Breast epithelium (tissue), 4 donors: ENCODE results near the gene ARSK. TPM values are rescaled to one million over a fixed set of nuclear protein-coding genes. Genes with fewer than 3 reads are reported as not detected.
A peak's percentile ranks its signal among the peaks of the same experiment; 100 is the strongest.
"Not testable (repeated sequence)": the region's sequence is repeated elsewhere in the genome, so short reads cannot be mapped to it uniquely, and the experiment has no call there.

Source experiments
- DNase-seq, 2 donors: peaks; one replicate each; pipeline ENCODE4 v3.0.0-alpha.2; 2019; ENCODE audit warnings: low spot score in 2 of 2
- H3K27ac ChIP-seq, 2 donors: fragments of 200-600 bp; sonication (generic) in 1 of 2; one replicate each; pipeline ENCODE4 v1.5.1; 2016 to 2019; ENCODE audit warnings: mild to moderate bottlenecking in 1 of 2
- H3K27me3 ChIP-seq, 2 donors: fragments of 200-600 bp; sonication (generic) in 1 of 2; one replicate each; pipeline versions ENCODE4 v1.5.1 to v1.6.0; 2017 to 2019; ENCODE audit warnings: control low read depth in 1 of 2, mild to moderate bottlenecking in 1 of 2
- H3K36me3 ChIP-seq: fragments of 200-600 bp; one replicate; pipeline ENCODE4 v1.5.1; 2019
- H3K4me1 ChIP-seq, 2 donors: fragments of 200-600 bp; sonication (generic); one replicate each; pipeline ENCODE4 v1.5.1; 2016 to 2019; ENCODE audit warnings: control low read depth in 1 of 2
- H3K4me3 ChIP-seq, 3 donors: fragments of 200-600 bp; sonication (generic); 1 replicate in 2 of 3; 2 replicates in 1 of 3; pipeline ENCODE4 v1.5.1; 2016 to 2019; ENCODE audit warnings: mild to moderate bottlenecking in 3 of 3, moderate library complexity in 2 of 3
- H3K9me3 ChIP-seq, 2 donors: fragments of 200-600 bp; sonication (generic) in 1 of 2; one replicate each; pipeline ENCODE4 v1.5.1; 2016 to 2019; ENCODE audit warnings: control low read depth in 1 of 2
- POLR2A ChIP-seq: fragments of 450-650 bp; IDR thresholded peaks from one replicate; pipeline ENCODE4 v1.6.1; 2016; ENCODE audit warnings: antibody characterized with exemption, mild to moderate bottlenecking, moderate library complexity
- POLR2AphosphoS5 ChIP-seq, 3 donors: sonication (generic); formaldehyde crosslinking; IDR thresholded peaks; one replicate each; pipeline ENCODE4 v1.6.1; 2017; ENCODE audit warnings: antibody characterized with exemption in 3 of 3
- intact Hi-C: fragments of 100-400 bp; cut with DNase I; formaldehyde crosslinking; loops from one replicate; pipeline ENCODE4 v1.15.1; 2023; ENCODE audit warnings: low total_unique reads
- total RNA-seq, 3 donors: library from RNA; depleted of rRNA; stranded (reverse); fragments of >200 nt; gene quantifications; one replicate each; pipeline ENCODE4 v1.1.0, GENCODE V29; 2016
- TF ChIP-seq, protein P1 (sequence below), 3 donors: fragments of 450-650 bp; IDR thresholded peaks; one replicate each; pipeline ENCODE4 v1.5.1; 2016 to 2017; ENCODE audit warnings: antibody characterized with exemption in 3 of 3, mild to moderate bottlenecking in 3 of 3, moderate library complexity in 3 of 3

The ARSK gene
- total RNA-seq, 3 donors from 2014 or later, result 9.5 to 11.4 (median 10.1) TPM

GRCh38 chr5:95634081-95634480, 79.2 kb downstream of the ARSK start:
- TF ChIP-seq, protein P1, sequence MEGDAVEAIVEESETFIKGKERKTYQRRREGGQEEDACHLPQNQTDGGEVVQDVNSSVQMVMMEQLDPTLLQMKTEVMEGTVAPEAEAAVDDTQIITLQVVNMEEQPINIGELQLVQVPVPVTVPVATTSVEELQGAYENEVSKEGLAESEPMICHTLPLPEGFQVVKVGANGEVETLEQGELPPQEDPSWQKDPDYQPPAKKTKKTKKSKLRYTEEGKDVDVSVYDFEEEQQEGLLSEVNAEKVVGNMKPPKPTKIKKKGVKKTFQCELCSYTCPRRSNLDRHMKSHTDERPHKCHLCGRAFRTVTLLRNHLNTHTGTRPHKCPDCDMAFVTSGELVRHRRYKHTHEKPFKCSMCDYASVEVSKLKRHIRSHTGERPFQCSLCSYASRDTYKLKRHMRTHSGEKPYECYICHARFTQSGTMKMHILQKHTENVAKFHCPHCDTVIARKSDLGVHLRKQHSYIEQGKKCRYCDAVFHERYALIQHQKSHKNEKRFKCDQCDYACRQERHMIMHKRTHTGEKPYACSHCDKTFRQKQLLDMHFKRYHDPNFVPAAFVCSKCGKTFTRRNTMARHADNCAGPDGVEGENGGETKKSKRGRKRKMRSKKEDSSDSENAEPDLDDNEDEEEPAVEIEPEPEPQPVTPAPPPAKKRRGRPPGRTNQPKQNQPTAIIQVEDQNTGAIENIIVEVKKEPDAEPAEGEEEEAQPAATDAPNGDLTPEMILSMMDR (IDR thresholded peaks at IDR 0.05), result no peak
- TF ChIP-seq POLR2A, result no peak
- no peak for TF ChIP-seq POLR2AphosphoS5 (IDR thresholded peaks at IDR 0.05)
- Histone ChIP-seq H3K27me3 (no peaks in the 10 kb centered on the region), H3K9me3 (no peaks in the 10 kb centered on the region), H3K27ac (no peak overlapping the region), H3K4me1 (no peaks in the 10 kb centered on the region), H3K4me3 (no peak overlapping the region), H3K36me3 (no peaks in the 10 kb centered on the region)
- intact Hi-C loops, result no loop called here
- no peak for DNase-seq

GRCh38 chr5:95638632-95639031, 83.7 kb downstream of the ARSK start:
- no peaks in the 10 kb centered on the region for H3K36me3 ChIP-seq
- no peak overlapping the region for H3K27ac ChIP-seq
- TF ChIP-seq POLR2A, result no peak
- TF ChIP-seq, protein P1 (IDR thresholded peaks at IDR 0.05), result no peak
- TF ChIP-seq POLR2AphosphoS5 (IDR thresholded peaks at IDR 0.05), result no peak
- intact Hi-C loops, result no loop called here
- H3K9me3 ChIP-seq, result no peaks in the 10 kb centered on the region
- DNase-seq, result no peak
- no peak overlapping the region for H3K4me3 ChIP-seq
- H3K27me3 ChIP-seq, result no peaks in the 10 kb centered on the region
- no peaks in the 10 kb centered on the region for H3K4me1 ChIP-seq

DNA sequence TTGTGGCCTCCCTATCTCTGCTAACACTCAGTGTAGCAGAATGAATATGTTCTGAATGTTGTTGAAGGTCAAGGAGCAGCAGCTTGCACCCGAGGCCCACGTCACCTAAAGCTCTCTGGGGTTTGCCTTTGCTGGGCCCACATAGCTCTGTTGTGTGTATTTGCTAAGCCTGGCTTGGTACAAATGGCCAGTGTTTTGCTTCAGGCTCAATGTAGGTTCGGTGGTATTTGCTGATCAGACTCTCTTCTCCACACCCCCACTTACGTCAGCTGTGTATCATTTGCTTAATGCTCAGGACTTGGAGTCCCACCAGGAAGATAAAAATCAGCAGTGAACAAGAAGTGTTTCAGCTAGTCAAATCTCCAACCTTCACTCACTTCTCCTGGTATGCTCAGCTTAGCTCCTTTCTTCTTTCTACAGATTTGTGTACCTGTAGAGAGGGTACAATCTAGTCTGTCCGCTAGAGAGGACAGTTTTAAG, 86.9 kb downstream of the ARSK start:
- no peaks in the 10 kb centered on the region for H3K27me3 ChIP-seq
- peak overlapping the region; percentile 62 to 72 for H3K27ac ChIP-seq
- peak in 1 of 2 donors; percentile 52 for DNase-seq
- intact Hi-C loops, result no loop called here
- H3K36me3 ChIP-seq, result no peaks in the 10 kb centered on the region
- no peaks in the 10 kb centered on the region for H3K4me1 ChIP-seq
- no peak overlapping the region for H3K4me3 ChIP-seq
- no peaks in the 10 kb centered on the region for H3K9me3 ChIP-seq
- TF ChIP-seq POLR2AphosphoS5 (IDR thresholded peaks at IDR 0.05), result peak in 1 of 3 donors; percentile 78
- TF ChIP-seq, protein P1 (IDR thresholded peaks at IDR 0.05), result no peak
- no peak for TF ChIP-seq POLR2A

DNA sequence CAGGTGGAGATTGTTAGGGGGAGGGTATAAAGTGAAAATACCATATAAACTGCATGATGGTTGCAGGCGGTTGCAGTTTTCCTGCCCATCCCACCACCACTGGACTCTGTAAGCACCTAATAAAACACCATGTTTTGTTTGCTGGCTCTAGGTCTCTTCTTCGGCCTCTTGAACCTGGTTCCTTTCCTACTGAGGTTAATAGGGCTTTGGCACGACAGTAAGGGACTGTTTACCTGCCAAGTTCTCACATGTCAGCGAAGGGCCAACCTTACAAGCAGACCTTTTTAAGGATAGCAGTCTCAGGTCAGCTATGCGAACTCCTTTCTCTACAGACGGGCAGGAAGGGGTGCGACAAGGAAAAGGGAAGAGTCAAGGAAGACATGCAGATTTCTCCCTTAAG, 88.3 kb downstream of the ARSK start:
- Histone ChIP-seq H3K27ac (no peak overlapping the region), H3K4me1 (no peaks in the 10 kb centered on the region), H3K36me3 (no peaks in the 10 kb centered on the region), H3K27me3 (no peaks in the 10 kb centered on the region), H3K4me3 (no peak overlapping the region), H3K9me3 (no peaks in the 10 kb centered on the region)
- TF ChIP-seq, protein P1 (IDR thresholded peaks at IDR 0.05), result no peak
- no peak for TF ChIP-seq POLR2AphosphoS5 (IDR thresholded peaks at IDR 0.05)
- TF ChIP-seq POLR2A, result no peak
- intact Hi-C loops, result no loop called here
- no peak for DNase-seq

DNA sequence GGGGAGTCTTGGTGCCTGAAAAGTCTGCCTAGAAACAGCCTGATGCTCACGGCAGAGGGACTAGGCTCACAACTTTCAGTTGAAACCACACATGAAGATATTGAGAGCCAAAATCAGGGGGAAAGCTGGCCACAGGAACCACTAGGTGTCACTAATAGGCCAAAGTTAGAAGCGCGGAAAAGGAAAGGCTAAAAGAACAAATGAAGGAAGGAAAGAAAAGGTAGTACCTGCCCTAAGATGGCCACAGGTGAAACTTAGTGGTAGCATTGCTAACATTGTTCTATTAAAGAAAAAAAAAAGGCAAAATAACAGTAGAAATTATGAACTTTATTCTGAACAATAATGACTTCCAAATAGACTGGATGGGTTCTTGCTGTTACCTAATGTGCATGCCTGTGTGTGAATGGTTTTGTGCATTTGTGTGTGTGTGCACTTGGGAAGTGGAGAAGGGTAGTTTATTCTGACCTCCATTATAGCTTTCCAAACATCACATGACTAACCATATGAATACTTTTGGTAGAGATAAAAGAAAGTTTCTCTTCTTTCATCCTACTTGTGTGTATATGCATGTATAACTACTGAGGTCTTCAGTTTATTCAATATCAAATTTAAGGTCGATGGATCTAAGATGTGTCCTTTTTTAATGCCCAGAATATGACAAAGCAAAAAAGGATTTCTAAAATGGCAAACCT, 89.6 kb downstream of the ARSK start:
- Histone ChIP-seq H3K27me3 (no peaks in the 10 kb centered on the region), H3K4me1 (no peaks in the 10 kb centered on the region), H3K4me3 (no peak overlapping the region), H3K36me3 (no peaks in the 10 kb centered on the region), H3K27ac (peak overlapping the region in 1 of 2 donors; percentile 37), H3K9me3 (no peaks in the 10 kb centered on the region)
- DNase-seq, result no peak
- intact Hi-C loops, result no loop called here
- TF ChIP-seq, protein P1 (IDR thresholded peaks at IDR 0.05), result peak; percentile 47 to 58 (median 57)
- TF ChIP-seq POLR2AphosphoS5 (IDR thresholded peaks at IDR 0.05) (peak in 1 of 3 donors; percentile 23), POLR2A (no peak)

DNA sequence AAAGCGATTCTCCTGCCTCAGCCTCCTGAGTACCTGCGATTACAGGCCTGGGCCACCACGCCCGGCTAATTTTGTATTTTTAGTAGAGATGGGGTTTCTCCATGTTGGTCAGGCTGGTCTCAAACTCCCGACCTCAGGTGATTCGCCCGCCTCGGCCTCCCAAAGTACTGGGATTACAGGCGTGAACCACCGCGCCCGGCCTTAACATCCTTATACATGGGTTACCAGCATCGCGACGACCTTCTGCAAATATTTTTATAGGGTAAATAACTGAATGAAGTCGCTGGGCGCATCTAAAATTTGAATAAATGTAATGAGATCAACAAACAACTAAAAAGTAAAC, 91.3 kb downstream of the ARSK start:
- H3K36me3 ChIP-seq, intact Hi-C loops, H3K4me1 ChIP-seq, DNase-seq, H3K27me3 ChIP-seq, H3K9me3 ChIP-seq: not testable (repeated sequence)
- peak overlapping the region in 2 of 3 donors; percentile 65 to 70 for H3K4me3 ChIP-seq
- H3K27ac ChIP-seq, result peak overlapping the region; percentile 91 to 94
